Frontal cortex (tissue), 4 donors: ENCODE results near the gene PTH2. TPM values are rescaled to one million over a fixed set of nuclear protein-coding genes. Genes with fewer than 3 reads are reported as not detected.

Source experiments
- DNase-seq, 2 donors: peaks; one replicate each; pipeline ENCODE4 v3.0.0; 2012; ENCODE audit warnings: low spot score in 2 of 2
- FAIRE-seq: peaks from 2 replicates; lab custom pipeline; 2012; peaks lifted over from hg19 to GRCh38; lab: Jason Lieb, UNC
- total RNA-seq: library from RNA; depleted of rRNA; stranded (reverse); fragments of >200 nt; gene quantifications from one replicate; pipeline ENCODE4 v1.2.3, GENCODE V29; 2014
- donor health status: control.
- donor health status: control.
- donor health status: control.

Gene PTH2
- total RNA-seq, 1 donor from 2014 or later: not detected

- DNase-seq (no peak), FAIRE-seq (no peak)
Measured at GRCh38 chr19:49433240-49433901, 10.1 kb upstream of the PTH2 start.

GRCh38 chr19:49432141-49433073 is 9.2 kb upstream of the PTH2 start:
- DNase-seq: no peak
- FAIRE-seq: no peak

GRCh38 chr19:49431330-49431749 is 8.1 kb upstream of the PTH2 start:
- no peak for FAIRE-seq
- DNase-seq: no peak

- DNase-seq: no peak
- FAIRE-seq: no peak
Measured at GRCh38 chr19:49430678-49431329, 7.6 kb upstream of the PTH2 start.

- DNase-seq: no peak
- FAIRE-seq: no peak
Measured at GRCh38 chr19:49430172-49430677, 7.0 kb upstream of the PTH2 start.

- DNase-seq (no peak), FAIRE-seq (no peak)
Measured at GRCh38 chr19:49428547-49429451, 5.6 kb upstream of the PTH2 start.

- FAIRE-seq (no peak), DNase-seq (no peak)
Measured at GRCh38 chr19:49427855-49428546, 4.8 kb upstream of the PTH2 start.

- FAIRE-seq (no peak), DNase-seq (no peak)
Measured at GRCh38 chr19:49427339-49427738, 4.1 kb upstream of the PTH2 start.

GRCh38 chr19:49425922-49426592 is 2.8 kb upstream of the PTH2 start:
- DNase-seq (no peak), FAIRE-seq (no peak)

GRCh38 chr19:49425178-49425577 is 1.9 kb upstream of the PTH2 start, which contains the start of gene GFY:
TSS of gene GFY (plus strand) at chr19:49425388. CDS start at chr19:49426431, 1,043 bp downstream.
- DNase-seq: no peak
- no peak for FAIRE-seq

GRCh38 chr19:49423985-49424303 is 703 bp upstream of the PTH2 start:
- DNase-seq: no peak
- FAIRE-seq: no peak

GRCh38 chr19:49422407-49423070 is 702 bp downstream of the PTH2 start:
- DNase-seq (no peak), FAIRE-seq (no peak)

- FAIRE-seq (no peak), DNase-seq (no peak)
Measured at GRCh38 chr19:49421878-49422202, 1.4 kb downstream of the PTH2 start.

GRCh38 chr19:49421039-49421877 is 2.0 kb downstream of the PTH2 start:
- DNase-seq (peak; percentile 69 to 82), FAIRE-seq (no peak)

- DNase-seq (no peak), FAIRE-seq (no peak)
Measured at GRCh38 chr19:49420227-49420626, 3.0 kb downstream of the PTH2 start.

GRCh38 chr19:49419173-49419572 is 4.1 kb downstream of the PTH2 start:
- no peak for DNase-seq
- FAIRE-seq: no peak

GRCh38 chr19:49418511-49418910 is 4.7 kb downstream of the PTH2 start:
- FAIRE-seq (no peak), DNase-seq (no peak)
